ENCODE results near the gene ARHGAP31.

Gene ARHGAP31

DNA sequence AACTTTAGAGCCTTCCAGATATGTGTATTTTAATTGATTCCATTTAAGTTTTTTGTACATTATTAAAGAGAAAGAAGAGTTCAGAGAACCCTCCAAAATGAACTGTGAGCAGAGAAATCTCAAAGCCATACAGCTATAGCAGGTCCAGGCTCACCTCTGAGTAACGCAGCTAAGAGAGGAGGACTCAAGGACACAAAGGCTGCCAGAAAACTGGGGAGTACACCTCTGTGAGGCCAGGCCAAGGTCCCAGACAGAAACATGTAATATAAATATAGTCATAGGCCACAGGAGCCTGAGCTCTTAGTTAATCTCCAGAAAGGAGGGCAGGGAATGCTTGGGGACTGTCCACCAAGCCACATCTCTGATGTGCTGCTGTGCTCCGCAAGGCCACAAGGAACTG lies 102.7 kb downstream of the ARHGAP31 start:
- no peak for DNase-seq

DNA sequence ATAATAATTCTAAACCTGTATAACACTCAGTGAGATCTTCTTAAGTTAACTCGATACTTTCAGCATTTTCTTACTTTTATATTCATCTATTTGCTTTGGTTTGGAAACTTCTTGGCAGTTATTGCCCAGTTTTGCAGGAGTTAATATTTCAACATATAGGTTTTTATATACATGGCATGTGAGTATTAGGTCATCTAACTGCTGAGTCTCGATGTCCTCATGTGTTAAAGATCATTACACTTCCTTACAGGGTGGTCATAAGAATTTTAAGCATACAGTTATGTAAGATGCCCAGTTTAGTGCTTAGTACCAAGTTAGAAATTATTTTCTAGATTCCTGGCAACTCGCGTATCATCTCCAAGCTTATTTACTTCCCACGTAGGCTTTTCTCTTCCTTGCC lies 106.3 kb downstream of the ARHGAP31 start:
- no peak for DNase-seq

DNA sequence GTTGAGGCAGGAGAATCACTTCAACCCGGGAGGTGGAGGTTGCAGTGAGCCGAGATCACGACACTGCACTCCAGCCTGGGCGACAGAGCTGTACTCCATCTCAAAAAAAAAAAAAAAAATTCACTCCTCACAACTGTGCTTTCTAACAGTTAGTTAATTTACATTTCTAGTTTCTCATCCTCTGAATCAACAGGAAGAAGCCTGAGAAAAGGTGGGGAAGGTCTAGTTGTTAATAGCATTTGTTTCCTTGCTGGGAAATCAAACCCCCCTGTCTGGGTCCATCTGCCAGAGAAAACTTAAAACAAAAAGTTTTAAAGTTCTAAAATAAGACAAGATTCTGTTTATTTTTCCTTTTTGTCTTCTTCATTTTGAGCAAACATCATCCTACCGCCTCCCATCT lies 106.9 kb downstream of the ARHGAP31 start:
- no peak for DNase-seq

DNA sequence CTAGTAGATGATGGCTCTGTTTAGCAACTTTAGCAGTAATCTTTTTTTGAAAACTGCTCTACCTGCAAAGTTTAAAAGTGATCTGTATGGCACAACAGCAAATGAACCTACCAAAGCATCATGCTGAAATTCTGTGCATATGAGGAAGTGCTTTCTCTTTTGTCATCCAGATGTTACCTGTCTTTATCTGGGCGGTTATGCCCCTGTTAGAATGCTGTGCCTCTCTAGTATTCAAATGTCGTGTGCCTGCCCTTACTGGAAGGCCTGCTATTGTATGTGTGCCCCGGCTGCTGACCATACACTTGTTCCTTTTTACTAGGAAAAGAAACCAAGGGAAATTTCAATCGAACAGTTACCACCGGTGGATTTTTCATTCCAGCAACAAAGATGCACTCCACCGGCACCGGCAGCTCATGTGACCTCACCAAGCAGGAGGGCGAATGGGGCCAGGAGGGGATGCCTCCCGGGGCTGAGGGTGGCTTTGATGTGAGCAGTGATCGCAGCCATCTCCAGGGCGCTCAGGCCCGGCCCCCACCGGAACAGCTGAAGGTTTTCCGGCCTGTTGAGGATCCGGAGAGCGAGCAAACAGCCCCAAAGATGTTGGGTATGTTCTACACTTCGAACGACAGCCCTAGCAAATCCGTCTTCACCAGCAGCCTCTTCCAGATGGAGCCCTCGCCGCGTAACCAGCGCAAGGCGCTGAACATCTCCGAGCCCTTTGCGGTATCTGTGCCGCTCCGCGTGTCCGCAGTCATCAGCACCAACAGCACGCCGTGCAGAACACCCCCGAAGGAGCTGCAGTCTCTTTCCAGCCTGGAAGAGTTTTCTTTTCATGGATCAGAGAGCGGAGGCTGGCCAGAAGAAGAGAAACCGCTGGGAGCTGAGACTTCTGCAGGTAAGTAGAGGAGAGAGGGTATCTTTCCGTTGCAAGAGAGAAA lies 107.6 kb downstream of the ARHGAP31 start:
- no peak for DNase-seq

DNA sequence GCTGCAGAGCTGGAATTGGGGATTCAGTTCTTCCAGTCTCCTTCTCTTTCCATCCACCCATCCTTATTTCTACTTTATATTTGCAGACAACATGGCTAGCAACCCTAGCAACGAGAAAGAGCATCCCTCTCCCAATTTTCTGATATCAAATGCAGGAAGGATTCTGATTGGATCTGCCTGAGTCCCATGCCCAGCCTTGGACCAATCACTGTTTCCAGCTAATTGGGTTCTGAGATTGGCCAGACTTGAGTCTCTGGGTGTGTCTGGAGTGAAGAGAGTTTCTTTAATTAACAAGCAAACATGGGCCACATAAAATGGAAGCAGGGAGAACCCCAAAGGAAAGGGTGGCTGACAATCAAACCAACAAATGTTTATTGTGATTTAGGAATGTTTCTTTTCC lies 108.6 kb downstream of the ARHGAP31 start:
- DNase-seq, result no peak

DNA sequence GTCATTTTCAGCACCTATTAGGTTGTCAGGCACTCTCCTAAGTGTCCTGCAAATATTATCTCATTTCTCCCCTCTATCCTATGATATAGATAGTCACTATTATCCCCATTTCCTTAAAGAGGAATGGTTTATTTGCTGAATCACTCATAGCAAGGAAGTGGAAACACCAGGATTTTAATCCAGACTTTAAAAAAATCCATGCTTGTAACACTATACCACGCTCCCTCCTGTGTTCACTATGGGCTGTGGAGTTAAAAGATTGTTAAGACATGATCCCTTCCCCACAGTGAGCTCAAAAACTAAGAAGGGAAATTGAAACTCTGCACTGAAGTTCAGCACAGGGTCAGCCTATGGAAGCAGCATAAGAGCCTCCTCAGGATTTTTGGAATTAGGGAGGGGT lies 109.0 kb downstream of the ARHGAP31 start:
- no peak for DNase-seq

DNA sequence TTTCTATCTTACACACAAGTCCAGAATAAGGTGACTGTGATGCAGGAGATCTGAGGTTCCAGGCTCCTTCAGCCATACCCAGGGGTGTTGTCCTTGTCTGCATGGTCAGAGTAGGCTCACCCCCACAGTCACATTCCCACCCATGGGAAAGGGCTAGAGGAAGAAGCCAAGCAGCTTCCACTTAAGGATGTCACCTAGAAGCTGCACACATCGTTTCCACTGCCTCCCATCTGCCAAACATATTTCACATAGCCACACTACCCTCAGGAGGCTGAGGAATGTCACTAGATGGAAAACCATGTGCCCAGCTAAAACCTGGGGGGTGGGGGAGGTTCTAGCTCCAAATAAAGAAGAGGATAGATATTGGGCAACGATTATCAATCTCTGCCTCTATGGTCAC lies 111.1 kb downstream of the ARHGAP31 start:
- no peak for DNase-seq

DNA sequence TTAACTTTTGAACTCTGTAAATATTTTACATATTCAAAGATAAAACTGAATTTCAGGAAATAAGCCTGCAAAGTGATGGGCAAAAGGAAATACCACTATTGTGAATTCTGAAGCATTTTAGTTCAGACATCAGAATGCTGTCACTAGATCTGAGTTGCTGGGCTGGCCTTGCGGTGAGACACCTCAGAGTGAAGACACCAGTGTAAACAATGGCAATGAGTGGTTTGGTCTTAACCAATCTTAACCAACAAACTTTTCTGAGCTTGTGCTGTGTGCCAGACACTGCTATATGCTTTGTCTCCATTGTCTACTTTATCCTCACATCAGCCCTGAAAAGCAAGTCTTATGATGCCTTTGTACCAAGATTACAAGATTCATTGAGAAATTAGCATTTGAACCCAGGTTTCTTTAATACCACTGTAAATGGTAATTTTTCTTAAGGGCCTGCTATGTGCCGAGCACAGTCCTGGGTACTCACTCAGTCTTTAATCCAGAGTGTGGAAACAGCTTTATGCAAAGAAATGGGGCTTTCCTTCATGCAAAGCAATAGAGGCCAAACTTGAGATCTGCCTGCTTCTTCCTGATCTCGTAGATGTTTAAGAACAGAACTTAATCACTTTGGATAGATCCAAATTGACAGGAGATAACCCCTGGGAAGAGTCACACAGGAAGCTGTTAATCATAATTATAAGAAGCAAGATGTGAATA lies 114.2 kb downstream of the ARHGAP31 start:
- DNase-seq, result no peak

DNA sequence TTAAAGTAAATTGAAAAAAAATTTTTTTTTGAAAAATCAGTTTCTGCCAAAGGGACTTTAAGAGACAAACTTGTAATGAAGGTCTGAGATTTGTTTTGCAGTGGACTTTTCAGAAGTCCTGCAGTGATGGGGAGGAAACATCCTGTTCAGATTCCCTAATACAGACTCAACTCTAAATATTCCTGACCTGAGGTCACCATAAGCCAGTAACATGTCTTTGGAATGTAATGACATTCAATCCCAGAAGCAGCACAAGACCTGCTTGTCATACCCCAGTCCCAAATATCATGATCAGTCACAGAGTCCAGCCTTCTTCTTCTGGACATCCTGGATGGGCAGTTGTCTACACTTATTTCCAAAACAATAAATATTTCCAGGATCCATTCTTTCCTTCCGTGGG lies 115.7 kb downstream of the ARHGAP31 start:
- DNase-seq, result no peak

DNA sequence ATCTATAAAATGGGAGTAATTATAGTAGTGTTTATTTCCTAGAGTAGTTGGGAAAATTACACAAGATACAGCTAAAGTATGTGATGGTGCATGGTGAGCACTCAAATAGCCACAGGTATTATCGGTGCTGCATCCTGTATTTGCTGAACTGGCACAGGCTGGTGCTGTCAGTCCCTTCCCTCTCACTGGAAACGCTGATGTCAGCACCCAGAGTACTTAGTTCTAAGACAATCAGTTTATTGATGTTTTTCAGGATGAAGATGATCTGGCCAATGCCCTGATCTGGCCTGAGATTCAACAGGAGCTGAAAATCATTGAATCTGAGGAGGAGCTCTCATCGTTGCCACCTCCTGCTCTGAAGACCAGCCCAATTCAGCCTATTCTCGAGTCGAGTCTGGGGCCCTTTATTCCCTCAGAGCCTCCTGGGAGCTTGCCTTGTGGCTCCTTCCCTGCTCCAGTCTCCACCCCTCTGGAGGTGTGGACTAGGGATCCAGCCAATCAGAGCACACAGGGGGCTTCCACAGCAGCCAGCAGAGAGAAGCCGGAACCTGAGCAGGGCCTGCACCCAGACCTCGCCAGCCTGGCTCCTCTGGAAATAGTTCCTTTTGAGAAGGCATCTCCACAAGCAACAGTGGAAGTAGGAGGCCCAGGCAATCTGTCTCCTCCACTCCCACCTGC lies 119.6 kb downstream of the ARHGAP31 start:
- no peak for DNase-seq

DNA sequence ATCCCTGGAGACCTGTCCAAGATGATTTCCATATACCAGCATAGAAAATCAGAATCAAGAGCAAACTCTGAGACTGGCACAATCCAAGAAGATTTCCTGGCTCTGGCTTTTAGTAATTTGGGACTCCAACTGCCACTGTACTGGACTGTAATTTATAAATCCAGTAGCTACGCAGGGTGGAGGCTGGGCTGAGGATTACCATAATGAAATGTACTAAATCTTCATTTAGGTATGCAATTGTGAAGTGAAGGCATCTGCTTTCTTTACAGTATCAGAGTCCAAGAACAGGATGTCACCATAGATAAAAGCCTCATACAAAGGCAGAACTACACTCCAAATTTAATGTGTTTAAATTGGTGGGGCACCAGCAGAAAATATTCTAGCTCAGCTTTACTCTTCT lies 122.7 kb downstream of the ARHGAP31 start:
- DNase-seq, result no peak

DNA sequence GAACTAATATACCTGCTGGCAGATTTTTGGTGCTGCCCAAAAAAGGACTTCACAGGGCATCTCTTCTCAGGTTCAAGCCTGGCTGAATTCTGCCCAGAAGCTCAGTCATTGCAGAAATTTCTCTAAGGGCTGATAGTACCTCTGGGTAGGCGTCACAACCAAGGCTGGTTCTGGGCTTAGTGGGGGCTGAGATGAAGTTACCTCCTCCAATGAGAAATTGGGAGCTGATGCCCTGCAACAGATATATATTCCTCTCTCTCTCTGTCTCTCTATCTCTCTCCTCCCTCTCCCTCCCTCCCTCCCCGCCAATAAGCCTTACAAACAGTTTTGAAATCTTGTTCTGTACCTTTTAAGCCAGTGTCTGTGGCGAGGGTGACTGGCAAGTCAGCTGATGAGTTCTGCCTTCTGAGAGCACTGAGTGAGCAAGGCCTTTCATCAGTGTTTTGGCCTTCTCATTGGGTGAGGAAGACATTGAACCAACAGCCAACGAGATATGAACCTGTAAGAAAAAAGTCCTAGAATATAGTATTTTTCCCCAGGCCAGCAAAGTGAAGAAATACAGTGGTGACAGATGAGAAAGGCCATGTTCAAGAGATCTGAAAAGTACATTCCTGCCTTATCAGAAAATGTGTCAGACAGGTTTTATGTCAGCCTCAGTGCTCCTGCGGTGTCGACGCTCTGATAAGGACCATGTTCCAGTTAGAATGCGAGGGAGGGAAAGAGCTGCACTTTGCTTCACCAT lies 123.8 kb downstream of the ARHGAP31 start:
- DNase-seq, result no peak

DNA sequence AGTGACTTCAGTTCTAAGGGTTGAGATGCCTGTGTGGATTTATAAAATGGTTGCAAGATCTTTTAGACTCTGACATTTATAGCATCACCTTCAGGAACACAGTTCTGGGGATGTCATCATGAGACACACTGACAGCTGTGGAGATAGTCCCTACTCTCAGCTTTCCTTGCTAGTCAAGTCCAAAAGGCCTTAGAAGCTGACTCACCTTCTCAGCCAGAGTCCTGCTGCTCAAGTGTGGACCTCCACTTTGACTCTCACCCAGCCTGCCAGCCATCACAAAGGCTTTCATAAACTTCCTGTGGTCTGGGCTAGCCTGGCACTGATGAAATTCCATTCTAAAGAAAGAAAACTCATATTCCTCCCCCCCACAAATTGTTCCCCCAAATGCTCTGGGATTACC lies 124.5 kb downstream of the ARHGAP31 start:
- no peak for DNase-seq

DNA sequence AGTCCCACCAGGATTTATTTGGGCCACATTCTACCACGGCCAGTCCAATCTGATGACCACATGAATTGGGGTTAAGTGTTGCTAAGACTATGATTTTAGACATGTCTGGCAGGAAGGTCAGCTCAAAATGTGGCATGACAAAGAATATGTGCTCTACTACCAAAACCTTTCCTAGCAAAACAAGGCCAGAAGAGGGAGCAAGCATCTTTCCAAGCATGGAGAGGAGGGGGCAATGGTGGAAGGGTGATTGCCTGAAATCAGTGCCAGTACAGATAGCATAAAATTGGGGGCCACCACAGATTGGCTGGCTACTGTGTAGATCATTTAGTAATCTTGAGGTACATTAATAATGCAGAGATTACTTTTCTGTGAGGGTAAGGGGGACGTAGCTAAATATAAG lies 126.0 kb downstream of the ARHGAP31 start:
- no peak for DNase-seq

DNA sequence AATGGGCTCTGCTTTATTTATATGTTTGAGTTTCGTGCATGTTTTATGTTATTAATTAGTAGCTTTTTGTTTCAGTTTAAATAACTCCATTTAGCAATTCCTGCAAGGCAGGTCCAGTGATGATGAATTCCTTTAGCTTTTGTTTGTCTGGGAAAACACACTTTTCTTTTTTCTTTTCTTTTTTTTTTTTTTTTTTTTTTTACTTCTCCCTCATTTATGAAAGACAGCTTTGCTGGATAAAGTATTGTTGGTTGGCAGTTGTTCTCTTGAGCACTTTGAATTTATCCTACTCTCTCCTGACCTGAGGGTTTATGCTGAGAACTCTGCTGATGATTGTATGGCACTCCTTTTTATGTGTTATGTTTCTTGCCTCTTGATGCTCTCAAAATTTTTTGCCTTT lies 133.5 kb downstream of the ARHGAP31 start:
- no peak for DNase-seq

DNA sequence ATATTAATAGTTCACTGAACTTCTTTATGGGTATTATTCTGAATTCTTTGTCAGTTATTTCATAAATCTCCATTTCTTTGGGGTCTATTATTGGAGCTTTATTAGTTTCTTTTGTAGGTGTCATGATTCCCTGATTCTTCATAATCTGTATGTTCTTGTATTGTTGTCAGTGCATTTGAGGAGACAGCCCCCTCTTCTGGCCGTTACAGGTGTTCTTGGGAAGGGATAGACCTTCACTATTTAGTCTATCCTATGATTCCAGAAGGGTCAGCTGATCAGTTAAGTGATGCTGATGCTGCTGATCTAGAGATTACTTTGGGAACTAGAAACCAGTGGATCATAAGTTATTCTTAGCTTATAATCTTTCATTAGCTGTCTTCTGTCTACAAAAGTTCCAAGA lies 134.4 kb downstream of the ARHGAP31 start:
- DNase-seq, result no peak

DNA sequence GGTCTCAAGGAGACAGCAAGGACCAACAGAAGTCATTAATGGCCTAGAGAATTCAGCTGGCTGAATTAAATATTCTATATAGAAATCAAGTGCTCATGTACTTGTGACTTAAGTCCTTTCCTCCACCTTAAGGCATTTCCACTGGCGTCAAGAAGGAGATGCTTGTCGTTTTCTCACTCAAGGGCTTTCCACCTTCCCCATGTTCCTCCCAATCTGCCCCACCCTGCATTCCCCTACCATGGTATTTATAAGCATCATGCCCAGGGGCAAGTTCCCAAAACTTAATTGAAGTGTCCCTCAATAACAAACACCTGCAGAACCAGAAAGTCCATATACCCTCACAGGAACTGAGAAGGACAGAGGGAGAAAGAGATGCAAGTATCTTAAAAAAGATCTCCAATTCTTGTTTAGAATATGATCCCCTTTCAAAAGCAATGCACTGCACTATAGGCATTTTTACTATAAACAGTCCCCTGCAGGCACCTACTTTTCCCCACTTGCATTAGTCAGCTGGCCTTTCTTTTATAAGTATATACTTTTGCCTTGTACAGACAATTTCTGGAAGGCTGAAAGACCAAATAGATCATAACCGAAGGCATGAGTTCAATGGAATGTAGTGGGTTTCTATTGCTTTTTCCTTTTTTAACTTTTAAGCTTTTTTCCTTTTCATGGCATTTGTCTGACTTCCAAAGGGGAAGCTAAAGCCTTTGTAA lies 139.6 kb downstream of the ARHGAP31 start:
- no peak for DNase-seq

DNA sequence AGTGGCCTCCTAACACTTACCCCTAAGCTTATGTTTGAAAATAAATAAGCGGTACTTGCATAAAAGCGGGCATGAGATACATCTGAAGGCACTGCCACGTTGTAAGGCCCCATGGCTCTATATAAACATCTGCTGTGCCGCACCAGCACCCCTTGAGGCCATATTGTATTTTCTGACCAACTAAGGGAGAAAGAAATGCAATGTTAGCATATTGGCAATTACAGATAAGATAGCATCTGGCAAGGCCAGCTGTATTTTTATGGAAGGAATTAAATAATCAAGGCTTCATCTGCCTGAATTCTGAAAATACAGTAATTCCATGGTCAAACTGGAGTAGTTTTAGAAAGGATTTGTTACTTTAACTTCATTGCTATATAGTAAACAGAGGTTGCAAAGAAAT lies 140.5 kb downstream of the ARHGAP31 start:
- DNase-seq, result no peak

DNA sequence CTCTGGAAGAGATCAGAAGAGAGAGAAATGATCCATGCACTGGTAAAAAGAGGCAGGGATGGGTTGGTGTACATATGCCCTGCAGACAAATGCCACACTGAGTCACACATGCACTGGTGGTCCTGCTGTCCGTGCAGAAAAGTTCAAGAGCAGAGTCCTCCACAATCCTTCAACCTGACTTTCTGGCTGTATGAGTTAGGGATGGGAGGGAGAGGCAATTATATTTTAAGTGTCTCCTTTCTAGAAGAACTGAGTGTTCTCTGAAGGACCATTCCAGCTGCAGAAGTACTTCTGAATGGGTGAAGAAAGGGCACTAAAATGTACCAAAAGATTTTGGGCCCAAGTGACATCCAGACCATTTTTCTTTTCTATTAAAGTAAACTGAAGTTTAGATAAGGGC lies 142.8 kb downstream of the ARHGAP31 start:
- no peak for DNase-seq

DNA sequence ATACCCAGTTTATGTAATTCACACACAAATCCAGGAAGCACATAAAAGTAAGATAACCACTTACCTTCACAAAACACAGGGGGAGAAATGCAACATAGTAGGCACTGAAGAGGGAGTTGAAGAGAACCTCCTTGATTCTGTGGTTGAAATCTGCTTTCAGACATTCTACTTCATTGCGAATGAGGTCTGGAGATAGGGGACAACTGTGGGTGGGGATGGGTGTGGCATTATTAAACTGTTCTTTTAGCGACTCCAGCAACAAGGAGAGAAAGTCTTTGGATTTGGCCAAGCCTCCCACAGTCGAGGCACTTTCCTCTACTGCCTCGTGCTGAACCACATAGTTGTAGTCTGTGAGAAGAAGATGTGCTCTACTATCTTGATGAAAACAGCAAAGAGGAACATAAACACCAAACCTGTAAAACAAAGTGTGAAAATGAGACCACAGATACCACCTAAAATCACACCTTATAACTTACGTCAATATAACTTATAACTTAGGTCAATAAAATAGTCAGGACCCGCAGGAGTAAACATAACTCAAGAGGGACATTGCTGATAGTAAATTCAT lies 143.6 kb downstream of the ARHGAP31 start:
- DNase-seq, result no peak

DNA sequence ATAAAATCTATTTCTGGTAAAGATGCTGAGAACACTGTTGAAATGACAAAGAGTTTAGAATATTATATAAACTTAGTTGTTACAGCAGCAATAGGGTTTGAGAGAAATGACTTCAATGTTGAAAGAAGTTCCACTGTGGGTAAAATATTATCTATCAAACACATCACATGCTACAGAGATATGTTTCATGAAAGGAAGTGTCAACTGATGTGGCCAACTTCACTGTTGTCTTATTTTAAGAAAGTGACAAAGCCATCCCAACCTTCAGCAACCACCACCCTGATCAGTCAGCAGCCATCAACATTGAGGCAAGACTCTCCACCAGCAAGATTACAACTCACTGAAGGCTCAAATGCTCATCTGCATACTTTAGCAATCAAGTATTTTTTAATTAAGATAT lies 149.0 kb downstream of the ARHGAP31 start:
- DNase-seq, result no peak

DNA sequence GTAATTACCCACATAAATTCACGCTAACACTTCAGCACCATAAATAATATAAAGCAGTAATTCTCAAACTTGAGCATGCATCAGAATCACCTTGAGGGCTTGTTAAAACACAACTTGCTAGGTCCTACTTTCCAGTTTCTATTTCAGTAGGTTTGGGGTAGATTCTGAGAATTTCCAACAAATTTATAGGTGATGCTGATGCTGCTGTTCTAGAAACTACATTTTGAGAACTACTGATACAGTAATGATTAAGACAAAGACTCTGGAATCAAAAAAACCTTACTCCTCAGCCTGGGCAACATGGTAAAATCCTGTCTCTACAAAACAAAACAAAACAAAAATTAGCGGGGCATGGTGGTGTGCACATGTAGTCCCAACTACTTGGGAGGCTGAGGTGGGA lies 150.4 kb downstream of the ARHGAP31 start:
- no peak for DNase-seq
